Urothelium cell line (cell line): ENCODE data around the gene RDH8.

Experiments used
- DNase-seq: peaks from one replicate; pipeline ENCODE4 v3.0.0; 2011; ENCODE audit warnings: low spot score, mixed read lengths
- FAIRE-seq: peaks from 2 replicates; lab custom pipeline; 2011; peaks lifted over from hg19 to GRCh38; lab: Jason Lieb, UNC

RDH8 gene, protein sequence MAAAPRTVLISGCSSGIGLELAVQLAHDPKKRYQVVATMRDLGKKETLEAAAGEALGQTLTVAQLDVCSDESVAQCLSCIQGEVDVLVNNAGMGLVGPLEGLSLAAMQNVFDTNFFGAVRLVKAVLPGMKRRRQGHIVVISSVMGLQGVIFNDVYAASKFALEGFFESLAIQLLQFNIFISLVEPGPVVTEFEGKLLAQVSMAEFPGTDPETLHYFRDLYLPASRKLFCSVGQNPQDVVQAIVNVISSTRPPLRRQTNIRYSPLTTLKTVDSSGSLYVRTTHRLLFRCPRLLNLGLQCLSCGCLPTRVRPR

DNA sequence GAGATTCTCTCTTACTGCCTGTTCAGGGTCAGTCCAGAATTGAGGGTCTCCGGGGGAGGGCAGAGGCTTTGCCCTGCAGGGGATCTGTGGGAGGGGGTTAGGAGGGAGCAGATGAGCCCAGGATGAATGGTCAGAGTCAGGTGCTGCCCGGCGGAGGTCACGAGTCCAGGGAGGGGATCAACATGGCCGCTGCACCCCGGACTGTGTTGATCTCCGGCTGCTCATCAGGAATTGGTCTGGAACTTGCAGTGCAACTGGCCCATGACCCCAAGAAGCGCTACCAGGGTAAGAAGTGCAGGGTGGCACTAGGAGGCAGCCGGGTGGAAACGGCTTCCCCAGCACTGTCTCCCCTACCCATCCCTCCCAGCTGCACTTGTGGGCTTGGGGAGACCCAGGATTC lies at the start of gene RDH8:
Gene RDH8 (plus strand): TSS at position 168 of the 400 bp plus-strand sequence. CDS start 15 bp downstream, at position 183.
- no peak for DNase-seq
- FAIRE-seq = no peak

DNA sequence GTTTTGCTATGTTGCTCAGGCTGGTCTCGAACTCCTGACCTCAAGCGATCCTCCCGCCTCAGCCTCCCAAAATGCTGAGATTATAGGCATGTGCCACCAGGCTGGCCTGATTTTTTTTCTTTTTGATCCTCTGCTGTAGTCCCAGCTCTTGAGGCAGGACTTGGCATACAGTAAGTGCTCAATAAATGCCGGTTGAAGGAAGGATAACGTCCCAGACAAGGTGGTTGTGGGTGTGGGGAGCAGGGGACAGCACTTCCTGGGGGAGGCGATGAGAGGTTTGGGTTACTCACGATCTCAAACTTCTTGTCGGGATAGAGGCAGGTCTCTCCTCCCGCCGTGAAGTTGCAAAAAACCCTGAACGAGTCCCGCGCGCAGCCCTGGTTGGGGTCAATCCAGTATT lies 47.3 kb upstream of the RDH8 start:
- no peak for FAIRE-seq
- DNase-seq = no peak

DNA sequence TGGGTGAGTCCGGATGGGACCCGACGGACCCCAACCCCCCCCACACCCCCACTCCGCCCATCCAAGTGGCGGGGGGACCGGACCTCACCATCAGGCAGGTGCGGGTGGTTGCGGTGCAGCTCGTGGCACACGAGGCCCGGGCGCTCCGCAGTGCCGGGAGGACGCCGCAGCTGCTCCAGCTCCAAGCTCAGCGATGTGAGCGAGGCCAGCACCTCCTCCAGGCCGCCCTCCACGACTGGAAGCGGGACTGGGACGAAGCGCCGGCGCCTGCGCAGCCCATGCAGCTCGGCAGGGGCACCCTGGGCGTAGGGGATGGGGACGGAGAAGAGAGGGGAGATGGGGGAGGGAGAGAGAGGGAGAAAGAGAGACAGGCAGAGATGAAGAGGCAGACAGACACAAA lies 46.8 kb upstream of the RDH8 start:
- FAIRE-seq (no peak), DNase-seq (no peak)

DNA sequence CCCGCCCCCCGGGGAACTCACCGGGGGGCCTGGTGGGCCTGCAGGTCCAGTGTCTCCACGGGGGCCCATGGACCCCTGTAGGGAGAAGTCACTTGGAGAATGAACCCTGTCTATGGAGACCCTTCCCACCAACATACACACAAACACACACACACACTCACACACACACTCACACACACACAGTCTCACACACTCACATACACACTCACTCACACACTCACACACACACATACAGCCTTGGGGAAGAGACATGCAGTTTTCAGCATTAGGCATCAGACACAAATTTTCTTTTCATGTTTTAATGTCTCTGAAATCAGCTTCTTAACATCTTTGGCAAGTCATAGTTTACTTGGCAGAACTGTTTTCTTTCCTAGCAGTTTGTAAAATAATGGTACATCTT lies 46.0 kb upstream of the RDH8 start:
- FAIRE-seq = no peak
- DNase-seq = no peak

DNA sequence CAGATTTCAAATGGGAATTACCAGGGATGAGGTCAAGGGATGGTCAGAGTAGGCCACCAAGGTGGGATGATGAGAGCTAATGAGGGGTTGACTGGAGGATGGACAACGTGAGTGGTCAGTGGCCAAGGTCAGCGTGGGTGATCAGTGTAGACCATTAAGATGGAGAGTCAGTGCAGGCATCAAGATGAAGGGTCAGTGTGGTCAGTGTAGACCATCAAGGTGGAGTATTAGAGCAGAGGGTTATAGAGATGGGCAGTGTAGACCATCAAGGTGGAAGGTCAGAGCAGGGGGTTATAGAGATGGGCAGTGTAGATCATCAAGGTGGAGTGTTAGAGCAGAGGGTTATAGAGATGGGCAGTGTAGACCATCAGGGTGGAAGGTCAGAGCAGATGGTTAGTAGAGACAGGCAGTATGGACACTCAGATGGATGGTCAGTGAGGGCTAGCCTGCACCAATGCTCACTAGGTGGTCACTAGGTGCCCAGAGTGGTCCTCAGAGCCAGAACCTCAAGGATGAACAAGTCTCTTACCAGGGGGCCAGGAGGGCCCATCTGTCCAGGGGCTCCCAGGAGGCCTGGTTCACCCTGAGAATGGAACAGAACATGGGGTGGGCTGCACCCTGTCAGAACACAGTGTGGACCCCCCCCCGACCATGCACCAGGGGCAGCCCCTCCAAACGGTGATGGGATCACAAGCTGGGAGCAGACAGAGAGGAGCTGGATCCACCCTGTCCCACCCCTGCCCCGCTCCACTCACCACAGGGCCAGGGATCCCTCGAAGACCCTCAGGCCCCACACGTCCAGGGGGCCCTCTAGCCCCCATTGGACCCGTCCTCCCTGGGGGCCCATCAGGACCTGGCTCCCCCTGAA lies 44.2 kb upstream of the RDH8 start:
- DNase-seq (no peak), FAIRE-seq (no peak)

DNA sequence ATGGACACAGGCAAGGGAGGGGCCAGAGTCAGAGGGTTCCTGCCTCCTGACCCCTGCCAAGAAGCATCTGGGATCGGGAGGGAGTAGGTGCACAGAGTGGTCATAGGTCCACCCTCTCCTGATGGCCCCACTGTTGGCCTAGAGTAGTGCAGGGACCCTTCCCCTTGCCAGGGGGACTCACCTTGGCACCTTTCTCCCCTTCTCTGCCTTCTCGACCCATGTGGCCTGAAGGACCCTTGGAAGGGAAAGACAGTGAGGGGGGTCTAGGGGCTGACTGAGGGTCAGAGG lies 43.7 kb upstream of the RDH8 start:
- DNase-seq = no peak
- no peak for FAIRE-seq

DNA sequence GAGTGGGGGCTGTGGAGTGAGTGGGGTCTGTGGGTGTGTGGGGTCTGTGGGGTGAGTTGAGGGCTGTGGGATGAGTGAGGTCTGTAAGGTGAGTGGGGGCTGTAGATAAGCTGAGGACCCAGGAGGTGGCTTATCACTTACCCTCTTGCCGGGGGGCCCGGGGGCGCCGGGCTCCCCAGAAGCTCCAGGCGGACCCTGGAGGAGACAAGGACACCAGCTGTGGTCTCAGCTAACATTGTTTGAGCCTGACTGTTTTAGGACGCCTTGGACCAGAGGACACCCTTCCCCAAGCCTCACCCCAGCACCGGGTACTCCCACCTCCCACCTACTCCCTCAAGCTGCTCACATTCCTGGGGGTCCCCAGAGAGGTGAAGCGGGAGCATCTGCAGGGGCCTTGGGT lies 42.8 kb upstream of the RDH8 start:
- DNase-seq = no peak
- no peak for FAIRE-seq

DNA sequence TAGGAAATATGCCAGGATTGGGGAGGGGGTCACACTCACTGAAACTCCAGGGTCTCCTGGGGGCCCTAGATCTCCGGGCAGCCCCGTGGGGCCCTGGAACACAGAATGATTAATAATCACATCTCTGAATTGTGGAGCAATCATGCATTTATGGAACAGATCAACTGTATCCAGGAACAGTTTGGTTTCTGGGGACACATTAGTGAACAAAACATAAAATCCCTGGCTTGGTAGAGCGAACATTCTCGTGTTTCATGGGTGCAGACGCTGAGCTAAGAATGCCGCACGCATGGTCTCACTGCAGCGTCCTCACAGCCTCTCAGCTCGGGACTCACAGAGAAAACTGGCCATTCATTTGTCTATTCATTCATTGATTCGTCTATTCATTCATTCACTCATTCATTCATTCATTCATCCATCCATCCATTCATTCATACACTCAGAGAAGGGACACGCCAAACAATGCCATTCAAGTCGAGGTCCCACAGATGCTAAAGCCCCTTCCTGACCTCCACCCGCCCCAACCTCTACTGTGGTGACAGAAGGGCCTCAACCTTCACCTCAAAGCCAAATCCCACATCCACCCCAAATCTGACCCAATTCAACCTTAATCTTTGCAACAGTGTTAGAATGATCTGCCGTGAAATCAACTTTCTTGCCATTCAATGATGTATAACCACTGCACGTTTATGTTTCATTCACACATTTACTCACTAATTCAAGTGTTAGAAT lies 42.0 kb upstream of the RDH8 start:
- FAIRE-seq = no peak

DNA sequence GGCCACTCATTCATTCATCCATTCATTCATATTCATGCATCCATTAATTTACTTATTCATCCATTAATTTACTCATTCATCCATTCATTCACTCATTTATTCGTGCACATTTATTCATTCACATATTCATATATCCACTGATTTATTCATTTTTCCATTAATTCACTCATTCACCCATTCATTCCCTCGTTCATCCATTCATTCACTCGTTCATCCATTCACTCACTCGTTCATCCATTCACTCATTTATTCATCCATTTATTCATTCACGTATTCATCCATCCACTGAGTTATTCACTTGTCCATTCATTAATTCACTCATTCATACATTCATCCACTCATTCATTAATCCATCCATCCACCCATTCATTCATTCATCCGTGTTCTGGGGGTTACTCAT lies 41.2 kb upstream of the RDH8 start:
- FAIRE-seq = no peak
- DNase-seq = no peak

More for the DNA sequence above, 42.0 kb upstream of the RDH8 start:
- no peak for DNase-seq

DNA sequence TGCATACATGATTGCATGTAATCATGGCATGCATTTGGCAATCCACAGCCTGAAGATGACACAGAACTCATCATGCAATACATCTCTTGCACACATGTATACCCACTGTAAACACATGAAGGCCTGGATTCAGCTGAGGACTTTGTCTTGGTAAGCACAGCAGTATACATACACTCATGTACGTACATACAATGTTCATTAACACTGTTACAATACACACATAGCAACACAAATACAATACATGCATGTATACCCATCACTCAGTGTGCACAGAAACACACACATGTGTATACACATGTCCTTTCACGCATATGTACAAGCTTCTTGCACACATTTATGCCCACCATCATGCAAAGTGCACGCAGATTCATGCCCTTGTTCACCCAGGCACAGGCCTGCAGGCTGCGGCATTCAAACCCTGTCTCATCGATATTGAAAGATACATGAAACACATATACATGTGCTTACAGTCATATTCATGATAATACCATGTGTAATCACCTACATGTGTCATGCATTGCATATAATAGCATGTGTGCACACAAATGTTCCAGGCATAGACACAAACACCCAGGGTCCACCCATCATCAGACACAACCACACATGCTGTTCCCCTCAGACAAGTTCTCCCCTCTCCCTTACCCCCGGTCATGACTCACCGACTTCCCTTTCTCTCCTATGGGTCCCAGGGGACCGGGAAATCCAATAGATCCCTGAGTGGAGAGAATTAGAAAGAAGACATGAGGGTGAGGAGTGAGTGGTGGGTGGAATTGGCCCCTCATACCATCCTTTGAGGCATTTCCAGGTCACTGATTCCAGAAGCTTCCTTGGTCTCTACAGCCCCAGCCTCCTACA lies 31.6 kb upstream of the RDH8 start:
- FAIRE-seq = no peak

DNA sequence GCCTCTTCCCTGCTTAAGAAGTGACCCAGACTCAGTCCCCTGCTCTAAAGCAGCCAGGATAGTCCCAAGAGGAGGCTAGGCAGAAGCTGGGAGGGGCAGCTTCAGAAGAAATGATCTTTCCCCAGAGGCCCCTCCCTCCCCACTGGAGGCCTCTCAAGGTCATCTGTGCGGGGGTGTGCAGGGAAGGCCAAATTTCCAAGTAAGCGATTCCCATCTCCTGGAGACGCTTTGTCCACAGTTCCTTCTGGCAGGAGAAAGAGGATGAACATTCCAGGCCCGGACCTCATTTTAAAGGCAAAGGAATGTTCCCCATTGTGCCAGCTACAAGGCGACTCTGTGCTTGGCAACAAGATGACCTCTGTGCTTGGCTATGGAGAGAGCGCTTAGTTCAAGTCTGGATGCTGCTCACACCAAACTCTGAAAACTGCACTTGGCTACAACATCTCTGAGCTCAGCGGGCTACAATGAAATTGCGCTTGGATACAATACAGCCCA lies 26.4 kb upstream of the RDH8 start:
- DNase-seq = no peak
- FAIRE-seq = no peak

More for the DNA sequence above, 31.6 kb upstream of the RDH8 start:
- no peak for DNase-seq

DNA sequence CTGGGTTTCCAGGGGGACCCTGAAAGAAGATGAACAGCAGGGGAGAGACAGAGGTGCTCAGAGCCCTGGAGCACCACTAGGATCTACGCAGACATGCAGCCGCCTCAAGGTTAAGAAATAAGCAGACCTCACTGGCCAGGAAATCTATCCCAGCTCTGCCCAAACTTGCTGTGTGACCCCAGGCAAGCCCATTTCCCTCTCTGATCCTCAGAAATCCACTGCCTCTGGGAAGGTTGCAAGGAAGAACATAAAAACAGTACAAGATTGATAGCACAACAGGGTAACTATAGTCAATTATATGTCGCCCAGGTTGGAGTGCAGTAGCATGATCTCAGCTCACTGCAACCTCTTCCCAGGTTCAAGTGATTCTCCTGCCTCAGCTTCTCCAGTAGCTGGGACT lies 23.8 kb upstream of the RDH8 start:
- DNase-seq (no peak), FAIRE-seq (no peak)

DNA sequence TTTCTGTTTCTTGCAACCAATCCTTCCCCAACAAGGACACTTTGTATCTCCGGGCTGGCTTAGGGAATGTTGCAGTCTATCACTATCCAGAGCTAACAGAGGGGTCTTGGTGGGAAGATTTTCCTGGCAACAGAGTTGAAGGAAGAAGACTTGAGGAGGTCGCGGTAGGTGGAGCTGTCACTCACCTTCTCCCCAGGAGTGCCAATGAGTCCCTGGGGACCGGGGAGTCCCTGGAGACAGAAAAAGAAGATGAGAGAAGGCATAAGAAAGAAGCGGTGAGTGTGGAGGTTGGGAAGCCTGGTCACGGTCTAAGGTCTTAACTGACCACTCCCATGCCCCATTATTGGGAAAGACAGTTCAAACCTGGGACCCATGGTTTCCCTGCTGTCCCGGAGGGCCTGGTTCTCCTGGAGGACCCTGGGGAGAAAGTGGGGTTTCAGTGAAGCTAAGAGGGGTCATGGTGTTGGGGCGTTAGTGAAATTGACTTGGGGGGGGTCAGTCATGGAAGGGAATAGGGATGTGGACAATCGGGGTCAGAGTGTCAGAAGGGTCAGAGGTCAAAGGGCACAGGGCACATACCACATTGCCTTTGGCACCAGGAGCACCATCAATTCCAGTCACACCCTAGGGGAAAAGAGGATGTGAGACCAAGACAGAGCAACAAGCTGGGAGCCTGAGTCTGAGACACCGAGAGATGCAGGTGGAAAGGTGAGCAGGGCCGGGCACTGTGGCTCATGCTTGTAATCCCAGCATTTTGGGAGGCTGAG lies 21.7 kb upstream of the RDH8 start:
- DNase-seq (no peak), FAIRE-seq (no peak)

DNA sequence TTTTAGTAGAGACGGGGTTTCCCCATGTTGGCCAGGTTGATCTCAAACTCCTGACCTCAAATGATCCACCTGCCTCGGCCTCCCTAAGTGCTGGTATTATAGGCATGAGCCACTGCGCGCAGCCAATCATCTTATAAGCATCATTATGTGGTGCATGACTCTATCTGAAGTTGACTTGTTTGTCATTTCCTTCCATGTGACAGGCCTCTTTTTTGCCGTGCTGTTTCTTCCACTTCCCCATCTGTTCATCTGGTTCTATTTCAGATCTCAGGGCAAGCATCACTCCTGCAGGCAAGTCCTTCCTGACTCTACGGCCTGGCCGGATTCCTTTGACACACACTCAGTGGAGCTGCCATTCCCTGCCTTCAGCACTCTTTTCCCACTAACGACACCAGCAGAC lies 18.2 kb upstream of the RDH8 start:
- FAIRE-seq (no peak), DNase-seq (no peak)

DNA sequence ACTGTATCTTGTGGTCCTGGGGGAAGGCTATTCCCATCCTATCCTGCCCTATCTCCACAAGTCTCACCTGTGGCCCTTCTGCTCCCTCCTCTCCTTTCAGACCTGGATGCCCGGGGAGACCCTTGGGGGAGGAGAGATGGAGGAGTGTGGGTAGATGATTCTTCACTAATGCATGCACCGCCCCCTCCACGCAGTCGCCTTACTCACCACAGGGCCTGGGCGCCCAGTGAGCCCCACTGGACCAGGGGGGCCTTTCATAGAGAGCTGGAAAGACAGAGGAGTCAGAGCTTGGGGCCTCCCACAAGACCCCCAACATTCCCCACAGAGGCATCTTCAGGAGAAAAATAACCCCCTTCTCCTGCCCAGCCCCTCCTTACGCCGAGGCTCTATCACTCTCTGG lies 17.3 kb upstream of the RDH8 start:
- FAIRE-seq (no peak), DNase-seq (no peak)

DNA sequence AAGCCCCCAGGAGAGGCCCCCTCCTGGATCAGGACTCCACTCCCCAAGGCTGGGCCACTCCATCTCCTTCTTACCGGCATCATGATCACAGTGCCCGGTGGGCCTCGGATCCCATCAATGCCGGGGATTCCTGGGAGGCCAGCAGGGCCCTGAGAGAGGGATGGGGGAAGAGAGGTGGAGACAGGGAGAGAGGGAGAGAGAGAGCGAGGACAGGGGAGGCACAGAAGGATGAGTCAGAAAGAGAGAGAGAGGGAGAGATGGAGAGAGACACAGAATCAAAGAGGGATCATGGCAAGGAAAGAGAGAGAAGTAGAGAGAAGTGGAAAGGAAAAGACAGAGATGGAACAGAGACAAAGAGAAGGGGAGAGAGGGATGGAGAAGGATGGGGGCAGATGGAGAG lies 16.7 kb upstream of the RDH8 start:
- DNase-seq (no peak), FAIRE-seq (no peak)

DNA sequence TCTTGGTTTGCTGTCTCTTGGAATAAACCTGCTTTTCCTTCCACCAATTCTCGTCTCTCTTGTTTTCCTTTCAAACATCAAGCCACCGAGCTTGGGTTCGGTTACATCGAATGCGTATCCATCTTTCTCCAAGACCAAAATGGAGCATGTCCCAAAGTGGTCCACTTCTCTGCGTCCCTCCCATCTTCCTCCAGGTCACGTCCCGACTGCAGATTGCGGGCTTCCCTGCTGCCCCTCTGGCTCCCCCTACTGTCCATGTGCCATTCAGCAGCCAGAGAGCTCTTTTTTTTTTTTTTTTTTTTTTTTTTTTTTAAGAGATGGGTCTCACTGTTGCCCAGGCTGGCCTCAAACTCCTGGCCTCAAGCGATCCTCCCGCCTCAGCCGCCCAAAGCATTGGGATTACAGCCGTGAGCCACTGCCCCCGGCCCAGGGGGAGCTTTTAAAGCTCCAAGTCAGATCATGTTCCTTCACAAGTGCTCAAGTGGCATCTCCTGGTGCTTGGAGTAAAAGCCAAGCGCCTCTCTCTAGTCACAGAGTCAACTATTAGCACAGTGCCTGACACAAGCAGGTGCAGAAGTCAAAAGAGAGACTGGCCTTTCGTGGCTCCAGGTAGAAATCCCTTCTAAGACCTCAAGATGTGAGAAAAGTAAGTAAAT lies 13.0 kb upstream of the RDH8 start:
- no peak for FAIRE-seq
- DNase-seq = peak; percentile 83

DNA sequence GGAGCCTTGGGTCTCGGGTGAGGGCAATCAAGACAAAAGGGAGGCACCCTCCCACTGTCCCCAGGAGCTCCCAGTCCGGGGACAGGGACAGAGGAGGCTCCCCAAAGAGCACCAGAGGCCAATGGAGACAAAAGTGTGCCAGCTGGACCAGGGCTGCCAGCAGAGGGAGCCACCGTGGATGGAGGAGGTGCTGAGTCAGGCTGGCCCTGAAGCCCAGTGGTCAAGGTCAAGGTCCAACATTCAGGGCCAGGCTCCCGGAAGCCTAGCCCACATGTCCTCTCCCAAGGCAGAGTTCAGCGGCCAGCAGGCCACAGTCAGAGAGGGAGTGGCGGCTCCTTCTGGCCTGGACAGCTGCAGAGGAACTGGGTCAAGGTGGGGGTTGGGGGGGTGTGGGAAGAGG lies 11.4 kb upstream of the RDH8 start:
- DNase-seq = no peak
- no peak for FAIRE-seq

DNA sequence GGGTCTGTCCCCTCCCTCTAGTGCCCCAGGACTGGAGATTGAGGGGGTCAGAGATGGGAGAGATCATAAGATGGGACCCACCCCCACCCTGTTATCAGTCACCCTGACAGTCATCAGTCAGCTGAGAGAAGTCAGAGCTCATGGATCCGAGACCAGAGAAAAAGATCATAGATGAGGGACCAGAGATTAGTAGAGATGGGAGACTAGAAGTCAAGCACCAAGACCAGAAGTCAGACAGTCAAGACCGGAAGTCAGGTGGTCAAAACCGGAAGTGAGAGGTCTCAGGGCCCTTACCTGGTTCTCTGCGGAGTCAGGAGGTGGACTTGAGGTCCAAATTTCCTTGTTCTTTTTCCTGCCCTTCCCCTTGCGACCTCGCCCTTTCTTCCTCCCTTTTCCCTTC lies 10.0 kb upstream of the RDH8 start:
- DNase-seq (no peak), FAIRE-seq (no peak)
